Upper lobe of left lung (tissue), 6 donors: ENCODE data around the gene TLCD3A. TPM values are rescaled to one million over a fixed set of nuclear protein-coding genes. Genes with fewer than 3 reads are reported as not detected.
"Not testable (repeated sequence)": the region's sequence is repeated elsewhere in the genome, so short reads cannot be mapped to it uniquely, and the experiment has no call there.

Source experiments
- ATAC-seq, 2 donors: fragments of 200-7000 bp; cut with Tn5 transposase; one replicate each; pipeline ENCODE4 v1.9.1; 2022; ENCODE audit warnings: mild to moderate bottlenecking in 2 of 2, moderate library complexity in 2 of 2; ENCODE audit not compliant: low FRiP score in 2 of 2
- DNase-seq, 2 donors: peaks; one replicate each; pipeline ENCODE4 v3.0.0-alpha.2; 2019 to 2020
- H3K27ac ChIP-seq, 4 donors: fragments of 200-600 bp; sonication (generic); one replicate each; pipeline ENCODE4 v1.5.1; 2016 to 2019
- H3K27me3 ChIP-seq, 4 donors: fragments of 200-600 bp; sonication (generic); one replicate each; pipeline ENCODE4 v1.5.1; 2017 to 2019
- H3K36me3 ChIP-seq, 4 donors: fragments of 200-600 bp; sonication (generic); one replicate each; pipeline ENCODE4 v1.5.1; 2016 to 2019
- H3K4me1 ChIP-seq, 4 donors: fragments of 200-600 bp; sonication (generic); one replicate each; pipeline ENCODE4 v1.5.1; 2018 to 2019
- H3K4me3 ChIP-seq, 4 donors: fragments of 200-600 bp; sonication (generic); one replicate each; pipeline ENCODE4 v1.5.1; 2017 to 2019; ENCODE audit warnings: mild to moderate bottlenecking in 2 of 4, moderate library complexity in 1 of 4
- H3K9me3 ChIP-seq, 4 donors: fragments of 200-600 bp; sonication (generic); one replicate each; pipeline ENCODE4 v1.5.1; 2018 to 2019
- EP300 ChIP-seq, 4 donors: sonication (generic); formaldehyde crosslinking; IDR thresholded peaks; one replicate each; pipeline ENCODE4 v1.5.1; 2017; ENCODE audit warnings: antibody characterized with exemption in 4 of 4, control low read depth in 2 of 4
- POLR2A ChIP-seq, 4 donors: fragments of 450-650 bp; IDR thresholded peaks; one replicate each; pipeline ENCODE4 v1.5.1; 2016 to 2017; ENCODE audit warnings: antibody characterized with exemption in 4 of 4, mild to moderate bottlenecking in 2 of 4
- POLR2AphosphoS5 ChIP-seq, 2 donors: sonication (generic); formaldehyde crosslinking; IDR thresholded peaks; one replicate each; pipeline ENCODE4 v1.5.1; 2017; ENCODE audit warnings: antibody characterized with exemption in 2 of 2
- WGBS, 2 donors: methylation state at CpG; one replicate each; pipeline ENCODE4 v1.1.5; 2017 to 2018; 5-methylcytosine and 5-hydroxymethylcytosine counted together
- total RNA-seq, 6 donors: library from RNA; depleted of rRNA in 4 of 6; stranded (reverse); fragments of >200 nt in 4 of 6; gene quantifications; one replicate each; pipeline versions ENCODE4 v1.1.0 to v1.2.1, GENCODE V29; 2016 to 2021
- TF ChIP-seq, protein P1 (sequence below), 6 experiments: fragments of 450-650 bp in 4 of 6; fragments of 200-600 bp in 2 of 6; sonication (generic) in 2 of 6; IDR thresholded peaks; one replicate each; pipeline ENCODE4 v1.5.1; 2016 to 2019; ENCODE audit warnings: antibody characterized with exemption in 6 of 6
- donor health status: DM: no; HTN: no; CAD: no; lungs with moderate emphysema.
- donor health status: DM: no; HTN: yes; CAD: no; lungs with severe emphysema.

The TLCD3A gene
- total RNA-seq, 6 donors from 2014 or later = 5.1 to 37.8 (median 11.7) TPM

DNA sequence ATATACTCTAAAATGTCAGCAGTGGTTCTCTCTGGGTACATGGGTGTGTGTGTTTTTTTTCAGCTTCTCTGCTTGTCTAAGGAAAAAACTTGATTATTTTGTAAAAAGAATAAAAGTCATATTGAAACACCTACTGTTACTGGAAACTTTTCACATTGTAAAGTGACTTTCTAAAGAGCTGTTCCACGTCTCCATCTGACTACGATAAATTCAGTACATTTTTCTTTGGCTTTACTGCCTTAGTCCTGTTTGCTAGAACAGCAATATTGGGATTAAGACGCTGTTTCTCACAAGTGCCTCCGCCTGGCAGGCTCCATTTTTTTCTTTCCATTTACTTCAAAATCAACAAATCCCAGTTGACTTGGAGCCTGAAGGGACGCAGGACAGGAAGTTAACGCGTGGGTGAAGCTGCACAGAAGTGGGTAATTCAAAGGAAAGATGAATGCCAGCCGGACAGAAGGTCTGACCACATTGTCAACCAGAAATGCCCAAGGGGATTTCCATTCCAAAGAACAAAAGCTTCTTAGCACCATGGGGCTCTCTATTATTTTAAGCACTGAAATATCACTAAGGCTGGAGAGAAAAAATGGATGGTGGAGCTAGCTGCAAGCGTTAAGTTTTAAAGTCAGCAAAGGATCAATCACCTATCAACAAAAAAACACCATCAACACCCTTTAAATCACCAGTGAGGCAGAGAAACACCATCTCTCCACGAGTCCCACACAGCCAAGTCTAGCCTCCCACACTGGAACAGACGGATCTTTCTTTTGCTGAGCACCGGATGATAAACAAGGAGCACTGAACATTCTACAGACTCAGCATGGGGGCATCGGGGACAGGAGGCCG lies 41.3 kb downstream of the TLCD3A start:
- no peak overlapping the region for H3K4me3 ChIP-seq
- ATAC-seq (no peak), DNase-seq (no peak)
- no peaks in the 10 kb centered on the region for H3K4me1 ChIP-seq
- H3K9me3 ChIP-seq = no peaks in the 10 kb centered on the region
- peaks cover 27 to 92% (median 72%) of the 10 kb centered on the region in 4 donors for H3K36me3 ChIP-seq
- WGBS, 2 donors = 77 to 85% methylated on average over 14 of the region's 14 CpGs
- H3K27ac ChIP-seq = no peak overlapping the region
- H3K27me3 ChIP-seq = no peaks in the 10 kb centered on the region
- TF ChIP-seq EP300 (IDR thresholded peaks at IDR 0.05) = no peak
- TF ChIP-seq, protein P1, sequence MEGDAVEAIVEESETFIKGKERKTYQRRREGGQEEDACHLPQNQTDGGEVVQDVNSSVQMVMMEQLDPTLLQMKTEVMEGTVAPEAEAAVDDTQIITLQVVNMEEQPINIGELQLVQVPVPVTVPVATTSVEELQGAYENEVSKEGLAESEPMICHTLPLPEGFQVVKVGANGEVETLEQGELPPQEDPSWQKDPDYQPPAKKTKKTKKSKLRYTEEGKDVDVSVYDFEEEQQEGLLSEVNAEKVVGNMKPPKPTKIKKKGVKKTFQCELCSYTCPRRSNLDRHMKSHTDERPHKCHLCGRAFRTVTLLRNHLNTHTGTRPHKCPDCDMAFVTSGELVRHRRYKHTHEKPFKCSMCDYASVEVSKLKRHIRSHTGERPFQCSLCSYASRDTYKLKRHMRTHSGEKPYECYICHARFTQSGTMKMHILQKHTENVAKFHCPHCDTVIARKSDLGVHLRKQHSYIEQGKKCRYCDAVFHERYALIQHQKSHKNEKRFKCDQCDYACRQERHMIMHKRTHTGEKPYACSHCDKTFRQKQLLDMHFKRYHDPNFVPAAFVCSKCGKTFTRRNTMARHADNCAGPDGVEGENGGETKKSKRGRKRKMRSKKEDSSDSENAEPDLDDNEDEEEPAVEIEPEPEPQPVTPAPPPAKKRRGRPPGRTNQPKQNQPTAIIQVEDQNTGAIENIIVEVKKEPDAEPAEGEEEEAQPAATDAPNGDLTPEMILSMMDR (IDR thresholded peaks at IDR 0.05) = no peak
- TF ChIP-seq POLR2AphosphoS5 (IDR thresholded peaks at IDR 0.05) = no peak
- no peak for TF ChIP-seq POLR2A (IDR thresholded peaks at IDR 0.05)

DNA sequence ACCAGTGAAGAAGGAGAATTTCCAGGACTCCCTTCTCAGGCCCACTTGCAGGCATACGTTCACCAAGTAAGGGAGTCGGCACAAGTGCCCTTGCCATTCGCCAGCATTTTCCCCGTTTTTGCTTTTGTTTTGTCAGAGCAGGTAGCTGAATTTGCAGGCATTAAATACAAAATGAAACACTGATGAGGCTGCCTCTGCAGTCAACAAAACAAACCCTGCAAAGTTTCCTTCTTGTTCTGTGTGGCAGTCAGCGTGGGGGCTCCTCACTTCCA lies 41.9 kb downstream of the TLCD3A start:
- no peak overlapping the region for H3K27ac ChIP-seq
- WGBS, 2 donors = 91 to 97% methylated on average over 5 of the region's 5 CpGs
- no peaks in the 10 kb centered on the region for H3K9me3 ChIP-seq
- no peak overlapping the region for H3K4me3 ChIP-seq
- no peaks in the 10 kb centered on the region for H3K4me1 ChIP-seq
- no peak for ATAC-seq
- no peaks in the 10 kb centered on the region for H3K27me3 ChIP-seq
- DNase-seq = no peak
- peaks cover 23 to 87% (median 70%) of the 10 kb centered on the region in 4 donors for H3K36me3 ChIP-seq
- TF ChIP-seq, protein P1 (IDR thresholded peaks at IDR 0.05) = no peak
- TF ChIP-seq POLR2A (IDR thresholded peaks at IDR 0.05) (no peak), POLR2AphosphoS5 (IDR thresholded peaks at IDR 0.05) (no peak), EP300 (IDR thresholded peaks at IDR 0.05) (no peak)

DNA sequence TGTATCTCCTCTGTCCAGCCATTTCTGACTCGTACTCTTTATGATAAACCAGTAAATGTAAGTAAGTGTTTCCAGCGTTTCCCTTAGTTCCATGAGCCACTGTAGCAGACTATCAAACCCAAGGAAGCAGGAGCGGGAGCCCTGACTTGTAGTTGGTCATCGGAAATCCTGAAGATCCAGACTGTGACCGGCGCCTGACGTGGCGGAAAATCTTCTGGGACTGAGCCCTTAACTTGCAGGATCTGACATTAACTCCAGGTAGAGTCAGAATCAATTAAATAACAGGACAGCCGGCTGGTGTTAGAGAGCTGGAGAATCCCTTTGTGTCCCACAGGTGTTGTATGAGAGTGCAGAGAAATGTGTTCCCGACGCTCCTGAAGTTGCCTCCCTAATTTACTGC lies 45.7 kb downstream of the TLCD3A start:
- Histone ChIP-seq H3K4me1 (peaks cover 10 to 15% (median 14%) of the 10 kb centered on the region in 4 donors), H3K27me3 (no peaks in the 10 kb centered on the region), H3K9me3 (no peaks in the 10 kb centered on the region), H3K27ac (no peak overlapping the region), H3K36me3 (peaks cover 12 to 59% (median 42%) of the 10 kb centered on the region in 4 donors), H3K4me3 (no peak overlapping the region)
- no peak for TF ChIP-seq EP300 (IDR thresholded peaks at IDR 0.05)
- 96 to 97% methylated on average over 11 of the region's 11 CpGs for WGBS, 2 donors
- no peak for DNase-seq
- ATAC-seq = no peak

DNA sequence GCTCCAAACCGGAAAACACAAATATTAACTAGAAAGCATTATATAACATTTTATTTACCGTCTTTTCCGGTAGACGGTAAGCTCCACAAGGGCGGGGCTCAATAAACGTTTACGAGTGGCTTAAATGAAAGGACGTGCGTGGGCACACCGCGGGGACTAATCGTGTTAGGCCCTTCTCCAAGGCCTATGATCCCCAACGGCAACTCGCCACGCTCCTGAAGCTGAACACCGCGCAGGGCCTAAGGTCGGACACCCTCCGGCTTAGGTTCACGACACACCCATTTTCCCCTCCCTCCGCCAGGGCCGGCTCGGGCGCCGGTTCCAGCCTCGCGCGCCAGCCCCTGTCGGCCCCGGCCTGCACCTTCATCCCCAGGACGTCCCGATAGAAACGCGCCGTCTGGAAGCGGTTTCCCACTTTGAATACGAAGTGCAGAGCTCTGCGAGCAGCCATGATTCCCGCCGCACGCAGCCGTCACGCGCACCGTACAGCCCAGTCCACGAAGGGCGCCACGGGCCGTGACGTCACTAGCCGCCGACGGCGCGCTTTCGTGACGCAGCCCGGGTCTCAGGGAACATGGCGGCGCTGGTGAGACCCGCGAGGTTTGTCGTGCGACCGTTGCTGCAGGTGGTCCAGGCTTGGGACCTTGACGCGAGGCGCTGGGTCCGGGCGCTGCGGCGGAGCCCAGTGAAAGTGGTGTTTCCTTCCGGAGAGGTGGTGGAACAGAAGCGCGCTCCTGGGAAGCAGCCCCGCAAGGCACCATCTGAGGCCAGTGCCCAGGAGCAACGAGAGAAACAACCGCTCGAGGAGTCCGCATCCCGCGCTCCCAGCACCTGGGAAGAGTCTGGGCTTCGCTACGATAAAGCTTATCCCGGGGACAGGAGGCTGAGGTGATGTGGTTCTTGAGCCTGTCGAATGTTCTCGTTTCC lies 49.7 kb downstream of the TLCD3A start, which contains the start of the genes GLOD4 and MRM3:
Gene GLOD4 (minus strand): TSS at position 476 of the 927 bp plus-strand sequence. CDS start 25 bp downstream, at position 451.
Gene MRM3 (plus strand): TSS at position 549 of the 927 bp plus-strand sequence. CDS start 26 bp downstream, at position 575.
- peak within 1 kb of the TSS; percentile 80 to 86 (median 84) for H3K27ac ChIP-seq
- H3K9me3 ChIP-seq = no peaks in the 10 kb centered on the region
- peak within 1 kb of the TSS; percentile 68 to 98 (median 86) for H3K4me3 ChIP-seq
- no peaks in the 10 kb centered on the region for H3K27me3 ChIP-seq
- ATAC-seq (peak; percentile 97 to 99), DNase-seq (peak; percentile 94 to 100)
- H3K36me3 ChIP-seq = peaks cover 6 to 25% (median 16%) of the 10 kb centered on the region in 4 donors
- TF ChIP-seq, protein P1 (IDR thresholded peaks at IDR 0.05) = peak in 5 of 6 experiments; percentile 25 to 73 (median 67)
- peak in 1 of 4 donors; percentile 78 for TF ChIP-seq EP300 (IDR thresholded peaks at IDR 0.05)
- TF ChIP-seq POLR2A (IDR thresholded peaks at IDR 0.05) = peak in 3 of 4 donors; percentile 37 to 84 (median 74)
- TF ChIP-seq POLR2AphosphoS5 (IDR thresholded peaks at IDR 0.05) = peak; percentile 97 to 98
- peaks cover 18 to 32% (median 21%) of the 10 kb centered on the region in 4 donors for H3K4me1 ChIP-seq
- WGBS, 2 donors = 1% methylated on average over 21 to 68 of the region's 87 CpGs

DNA sequence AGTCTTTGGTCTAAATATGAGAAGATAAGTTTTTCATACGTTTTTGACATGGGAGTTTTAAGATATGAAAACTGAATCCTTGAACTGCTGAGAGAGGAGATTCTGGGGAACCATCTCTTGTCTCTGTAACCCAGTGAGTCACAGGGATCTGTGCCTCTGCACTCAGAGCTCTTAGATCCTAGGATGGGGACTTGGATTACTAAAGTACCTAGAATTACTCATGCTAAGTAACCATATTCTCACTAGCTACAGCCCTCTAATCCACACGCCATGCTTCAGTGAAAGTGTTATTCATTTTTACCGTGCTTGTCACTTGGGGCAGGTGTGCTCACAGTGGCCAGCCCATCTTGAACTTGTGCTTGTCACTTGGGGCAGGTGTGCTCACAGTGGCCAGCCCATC lies 51.7 kb downstream of the TLCD3A start:
- 68 to 77% methylated on average over 3 of the region's 3 CpGs for WGBS, 2 donors
- ATAC-seq = no peak
- Histone ChIP-seq H3K4me3 (no peak overlapping the region), H3K9me3 (no peaks in the 10 kb centered on the region), H3K27ac (no peak overlapping the region), H3K27me3 (no peaks in the 10 kb centered on the region), H3K36me3 (peaks cover 7 to 27% (median 16%) of the 10 kb centered on the region in 4 donors), H3K4me1 (peaks cover 18 to 32% (median 21%) of the 10 kb centered on the region in 4 donors)
- no peak for DNase-seq
- TF ChIP-seq, protein P1 (IDR thresholded peaks at IDR 0.05) = no peak
- TF ChIP-seq POLR2AphosphoS5 (IDR thresholded peaks at IDR 0.05) (no peak), EP300 (IDR thresholded peaks at IDR 0.05) (no peak), POLR2A (IDR thresholded peaks at IDR 0.05) (no peak)

DNA sequence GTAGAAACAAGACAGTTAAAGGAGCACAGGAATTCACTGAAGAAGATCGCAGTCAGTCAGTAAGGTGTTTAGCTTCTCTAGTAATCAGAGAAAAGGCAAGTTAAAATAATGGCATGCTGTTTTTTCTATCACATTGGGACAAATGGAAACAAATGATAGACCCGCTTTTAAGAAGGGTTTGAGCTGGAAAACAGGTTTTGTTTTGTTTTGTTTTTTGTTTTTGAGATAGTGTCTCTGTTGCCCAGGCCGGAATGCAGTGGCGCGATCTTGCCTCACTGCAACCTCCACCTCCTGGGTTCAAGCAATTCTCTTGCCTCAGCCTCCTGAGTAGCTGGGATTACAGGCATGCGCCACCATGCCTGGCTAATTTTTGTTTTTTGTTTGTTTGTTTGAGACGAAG lies 53.5 kb downstream of the TLCD3A start:
- not testable (repeated sequence) for H3K27me3 ChIP-seq, H3K4me3 ChIP-seq, ATAC-seq, H3K27ac ChIP-seq, H3K9me3 ChIP-seq, DNase-seq
- WGBS, 2 donors = 94 to 98% methylated on average over 7 of the region's 7 CpGs
- Histone ChIP-seq H3K4me1 (peaks cover 18 to 31% (median 21%) of the 10 kb centered on the region in 4 donors), H3K36me3 (peaks cover 9 to 40% (median 21%) of the 10 kb centered on the region in 4 donors)
